ENCODE data around the gene IPCEF1.

Gene IPCEF1

DNA sequence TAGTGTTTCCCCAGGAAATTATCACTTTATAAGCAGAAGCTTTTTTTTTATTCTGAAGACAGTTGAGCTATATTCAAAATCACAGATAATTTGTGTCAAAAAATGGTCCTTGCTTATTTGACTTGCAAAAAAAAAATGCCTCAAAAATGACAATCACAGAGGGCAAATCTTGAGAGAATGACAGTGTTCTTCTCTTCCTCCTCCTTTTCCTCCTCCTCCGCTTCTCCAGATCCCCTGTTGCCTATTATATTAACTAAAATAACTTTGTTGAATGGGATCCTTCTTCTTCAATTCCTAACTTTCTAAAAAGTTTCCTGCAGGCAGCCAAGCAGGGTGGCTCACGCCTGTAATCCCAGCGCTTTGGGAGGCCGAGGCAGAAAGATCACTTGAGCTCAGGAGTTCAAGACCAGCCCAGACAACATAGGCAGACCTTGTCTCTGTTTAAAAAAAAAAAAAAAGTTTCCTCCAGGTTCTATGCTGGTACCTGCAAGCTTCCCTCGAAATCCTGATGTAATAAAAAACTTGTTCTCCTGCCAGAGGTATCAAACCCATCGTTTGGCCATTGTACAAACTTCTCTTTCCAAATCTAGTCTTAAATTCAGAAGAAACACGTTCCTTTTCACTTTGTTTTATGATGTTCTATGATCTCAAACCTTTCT, 128.6 kb downstream of the IPCEF1 start:
- TF ChIP-seq, protein P1, sequence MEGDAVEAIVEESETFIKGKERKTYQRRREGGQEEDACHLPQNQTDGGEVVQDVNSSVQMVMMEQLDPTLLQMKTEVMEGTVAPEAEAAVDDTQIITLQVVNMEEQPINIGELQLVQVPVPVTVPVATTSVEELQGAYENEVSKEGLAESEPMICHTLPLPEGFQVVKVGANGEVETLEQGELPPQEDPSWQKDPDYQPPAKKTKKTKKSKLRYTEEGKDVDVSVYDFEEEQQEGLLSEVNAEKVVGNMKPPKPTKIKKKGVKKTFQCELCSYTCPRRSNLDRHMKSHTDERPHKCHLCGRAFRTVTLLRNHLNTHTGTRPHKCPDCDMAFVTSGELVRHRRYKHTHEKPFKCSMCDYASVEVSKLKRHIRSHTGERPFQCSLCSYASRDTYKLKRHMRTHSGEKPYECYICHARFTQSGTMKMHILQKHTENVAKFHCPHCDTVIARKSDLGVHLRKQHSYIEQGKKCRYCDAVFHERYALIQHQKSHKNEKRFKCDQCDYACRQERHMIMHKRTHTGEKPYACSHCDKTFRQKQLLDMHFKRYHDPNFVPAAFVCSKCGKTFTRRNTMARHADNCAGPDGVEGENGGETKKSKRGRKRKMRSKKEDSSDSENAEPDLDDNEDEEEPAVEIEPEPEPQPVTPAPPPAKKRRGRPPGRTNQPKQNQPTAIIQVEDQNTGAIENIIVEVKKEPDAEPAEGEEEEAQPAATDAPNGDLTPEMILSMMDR (conservative IDR thresholded peaks at IDR 0.05; ENCODE audit: low read depth, low read length) = no peak
- no peak overlapping the region for H3K4me3 ChIP-seq (ENCODE audit: low read depth, low read length)
- DNase-seq (ENCODE audit: low read depth) = no peak

DNA sequence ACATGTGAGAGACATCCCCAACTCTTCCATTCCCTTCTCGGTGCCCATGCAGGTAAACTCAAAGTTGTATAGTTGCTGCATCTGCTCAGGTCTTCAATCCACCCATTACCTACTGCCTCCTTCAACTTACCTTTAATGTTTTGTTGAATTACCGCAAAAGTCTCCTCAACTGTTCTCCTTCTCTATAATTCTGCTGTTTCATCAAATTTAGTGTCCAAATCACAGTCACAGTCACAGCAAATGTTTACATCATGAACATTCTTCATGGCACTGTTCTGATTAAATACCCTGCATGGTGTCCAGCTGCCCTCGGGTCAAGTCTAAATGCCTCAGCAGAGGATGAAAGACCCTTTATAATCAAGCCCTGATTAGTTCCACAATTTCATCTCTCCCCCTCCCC, 130.1 kb downstream of the IPCEF1 start:
- H3K4me3 ChIP-seq (ENCODE audit: low read depth, low read length) = no peak overlapping the region
- TF ChIP-seq, protein P1 (conservative IDR thresholded peaks at IDR 0.05; ENCODE audit: low read depth, low read length) = no peak
- no peak for DNase-seq (ENCODE audit: low read depth)

DNA sequence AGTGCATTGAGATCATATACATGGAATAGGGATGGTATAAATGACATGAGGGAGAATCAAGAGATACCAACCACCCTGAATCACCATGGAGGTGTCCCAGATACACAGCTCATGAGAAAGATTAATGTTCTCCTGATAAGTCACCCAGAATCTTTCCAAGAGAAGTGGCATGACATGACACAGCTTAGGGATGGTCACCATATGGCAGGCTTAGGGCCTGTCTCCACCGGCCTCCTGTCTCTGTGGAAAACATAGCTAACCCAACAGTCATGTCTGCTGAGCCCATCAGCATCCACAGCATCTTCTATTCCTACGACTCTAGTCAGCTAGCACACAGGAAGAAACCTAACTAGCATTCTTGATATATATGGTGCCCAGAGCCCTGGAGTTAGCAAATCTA, 133.3 kb downstream of the IPCEF1 start:
- no peak for DNase-seq (ENCODE audit: low read depth)
- no peak overlapping the region for H3K4me3 ChIP-seq (ENCODE audit: low read depth, low read length)
- TF ChIP-seq, protein P1 (conservative IDR thresholded peaks at IDR 0.05; ENCODE audit: low read depth, low read length) = no peak

DNA sequence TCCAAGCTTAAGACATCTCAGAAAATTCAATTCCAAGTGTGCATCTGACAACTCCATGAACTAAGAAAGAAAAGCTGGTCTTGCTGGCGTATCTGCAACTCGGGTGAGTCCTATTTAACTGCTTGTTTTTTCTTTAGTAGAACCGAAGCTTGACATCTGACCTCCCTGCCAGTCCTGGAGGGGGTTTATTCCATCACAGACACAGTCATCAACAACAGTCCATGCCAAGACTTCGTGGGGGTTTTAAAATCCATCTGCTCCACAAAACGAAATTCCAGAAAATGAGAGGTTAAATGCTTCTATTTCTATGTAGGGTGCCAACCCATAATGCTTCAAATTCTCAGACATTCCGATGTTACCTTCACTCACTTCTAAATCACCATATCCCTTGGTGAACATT, 133.9 kb downstream of the IPCEF1 start:
- no peak overlapping the region for H3K4me3 ChIP-seq (ENCODE audit: low read depth, low read length)
- DNase-seq (ENCODE audit: low read depth) = no peak
- TF ChIP-seq, protein P1 (conservative IDR thresholded peaks at IDR 0.05; ENCODE audit: low read depth, low read length) = no peak

DNA sequence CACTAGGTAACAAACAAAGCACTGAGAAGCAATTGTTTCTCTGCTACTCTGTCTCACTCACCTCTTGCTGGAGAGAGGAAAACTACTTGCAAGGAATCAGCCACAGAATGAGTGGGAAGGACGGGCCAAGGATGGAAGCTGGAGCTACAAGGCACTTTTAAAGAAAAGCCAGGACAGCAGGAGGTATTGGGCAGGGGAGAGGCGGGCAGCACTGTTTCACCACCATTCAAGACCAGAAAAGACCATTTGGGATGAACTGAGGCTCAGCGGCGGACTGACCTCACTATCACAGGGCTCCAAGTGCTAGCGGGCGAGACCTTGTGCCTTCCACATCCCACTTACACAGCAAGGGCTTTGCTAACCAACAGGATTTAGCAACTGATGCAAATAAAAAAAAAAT, 137.4 kb downstream of the IPCEF1 start:
- H3K4me3 ChIP-seq (ENCODE audit: low read depth, low read length) = no peak overlapping the region
- TF ChIP-seq, protein P1 (conservative IDR thresholded peaks at IDR 0.05; ENCODE audit: low read depth, low read length) = no peak
- DNase-seq (ENCODE audit: low read depth) = no peak

DNA sequence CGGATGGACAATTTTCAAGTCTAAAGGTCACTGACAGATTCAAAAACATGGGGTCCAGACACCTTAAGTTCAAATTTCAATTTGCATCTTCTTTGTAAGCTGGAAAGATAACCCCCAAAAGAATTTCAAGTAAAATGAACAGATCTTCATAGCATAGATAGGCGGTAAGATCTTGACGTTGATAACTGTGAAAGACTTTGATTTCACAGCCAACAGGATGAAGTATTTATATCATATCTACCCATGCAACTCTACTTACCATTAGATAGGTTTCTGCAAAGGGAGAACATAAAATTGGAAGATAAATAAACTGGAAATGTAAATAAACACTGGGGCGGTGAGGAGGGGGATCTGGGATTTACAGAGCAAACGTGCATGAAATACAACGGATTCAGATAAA, 137.8 kb downstream of the IPCEF1 start:
- H3K4me3 ChIP-seq (ENCODE audit: low read depth, low read length) = no peak overlapping the region
- TF ChIP-seq, protein P1 (conservative IDR thresholded peaks at IDR 0.05; ENCODE audit: low read depth, low read length) = no peak
- DNase-seq (ENCODE audit: low read depth) = no peak

DNA sequence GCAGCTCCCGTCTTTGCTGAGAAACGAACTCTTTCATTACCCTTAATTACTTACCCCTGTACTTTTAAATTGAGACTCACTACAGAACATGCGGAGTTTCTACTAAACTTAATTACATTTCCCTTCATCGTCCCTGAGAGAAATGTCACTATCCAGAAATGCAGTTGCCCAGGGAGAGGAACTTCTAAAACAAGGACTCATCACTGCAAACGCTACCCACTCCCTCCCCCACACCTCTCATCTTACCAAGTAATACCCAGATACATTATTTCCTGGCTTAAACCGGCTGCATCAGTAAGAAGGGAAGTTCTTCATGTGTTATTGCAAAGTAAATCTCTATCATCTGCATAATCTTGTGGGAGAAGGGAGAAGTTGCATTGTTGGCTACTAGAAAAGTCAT, 138.3 kb downstream of the IPCEF1 start:
- H3K4me3 ChIP-seq (ENCODE audit: low read depth, low read length) = no peak overlapping the region
- TF ChIP-seq, protein P1 (conservative IDR thresholded peaks at IDR 0.05; ENCODE audit: low read depth, low read length) = no peak

More for the DNA sequence above, 138.3 kb downstream of the IPCEF1 start:
- no peak for DNase-seq (ENCODE audit: low read depth)
